Keratinocyte (primary cell): ENCODE measurements around the gene SERBP1.

Experiments used
- CTCF ChIP-seq, 3 experiments: IDR thresholded peaks in 1 of 3; conservative IDR thresholded peaks in 1 of 3; optimal IDR thresholded peaks in 1 of 3; 2 replicates in 2 of 3; 3 replicates in 1 of 3; pipeline versions ENCODE3 to v1.5.1; 2011; ENCODE audit warnings: low read length in 3 of 3, mild to moderate bottlenecking in 3 of 3, moderate library complexity in 2 of 3, control low read depth in 1 of 3, inconsistent platforms in 1 of 3; ENCODE audit not compliant: insufficient read depth in 2 of 3; ENCODE audit errors: extremely low read depth in 1 of 3
- EZH2 ChIP-seq: IDR thresholded peaks from one replicate; pipeline ENCODE4 v1.6.1; 2012; ENCODE audit warnings: inconsistent platforms, mild to moderate bottlenecking, low read length, moderate library complexity

DNA sequence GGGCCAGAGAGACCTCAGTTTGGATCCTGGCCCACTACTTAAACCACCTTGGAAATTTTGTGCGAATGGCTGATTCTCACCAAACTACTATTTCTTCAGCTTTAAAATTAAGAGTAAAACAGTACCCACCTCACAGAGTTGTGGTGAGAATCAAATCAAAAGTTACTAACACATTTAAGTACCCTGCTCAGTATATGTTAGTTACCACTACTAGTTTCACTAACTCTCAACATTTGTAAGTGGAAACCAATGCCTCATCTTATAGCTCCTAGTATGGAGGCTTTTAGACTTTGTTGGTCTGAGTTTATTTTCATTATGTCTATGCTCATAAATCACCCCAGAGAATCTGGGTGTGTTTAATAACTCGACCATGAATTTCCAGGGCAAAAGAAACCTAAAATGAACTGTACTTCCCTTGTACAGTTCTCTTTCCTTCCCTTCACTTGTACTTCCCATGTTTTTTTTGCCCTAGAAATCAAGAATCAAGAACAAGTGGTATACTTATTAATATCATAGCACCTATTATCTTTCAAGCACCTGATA, 11.6 kb upstream of the SERBP1 start:
- TF ChIP-seq CTCF (optimal IDR thresholded peaks at IDR 0.05 in 1 of 3, IDR thresholded peaks at IDR 0.05 in 1 of 3, conservative IDR thresholded peaks at IDR 0.05 in 1 of 3; ENCODE audit: extremely low read depth in 1 of 3, insufficient read depth in 2 of 3, low read length in 3 of 3) (no peak), EZH2 (no peak)
